Measurements from ENCODE around the gene SHCBP1L. TPM values are rescaled to one million over a fixed set of nuclear protein-coding genes. Genes with fewer than 3 reads are reported as not detected.
"Not testable (repeated sequence)": the region's sequence is repeated elsewhere in the genome, so short reads cannot be mapped to it uniquely, and the experiment has no call there.

SHCBP1L gene
- polyA plus RNA-seq, 6 donors from 2014 or later = not detected

GRCh38 chr1:182955596-182956588, 2.9 kb upstream of the SHCBP1L start:
- H3K36me3 Mint-ChIP-seq = no peaks in the 10 kb centered on the region
- no peak for ATAC-seq (ENCODE audit: low read depth in 2 of 2)

GRCh38 chr1:182953826-182954225, 860 bp upstream of the SHCBP1L start:
- Mint-ChIP-seq H3K9me3 (no peaks in the 10 kb centered on the region), H3K4me1 (peaks cover 4 to 6% (median 4%) of the 10 kb centered on the region in 3 donors), H3K4me3 (peak overlapping the region in 1 of 8 donors; percentile 53), H3K27ac (no peak overlapping the region), H3K27me3 (peaks cover 24 to 38% (median 38%) of the 10 kb centered on the region in 3 donors), H3K36me3 (no peaks in the 10 kb centered on the region)
- DNase-seq (no peak), ATAC-seq (ENCODE audit: low read depth in 2 of 2) (no peak)

More at GRCh38 chr1:182955596-182956588, 2.9 kb upstream of the SHCBP1L start:
- Mint-ChIP-seq H3K27ac (peak overlapping the region in 1 of 6 donors; percentile 12), H3K4me3 (no peak overlapping the region), H3K27me3 (peaks cover 31 to 44% (median 33%) of the 10 kb centered on the region in 3 donors), H3K4me1 (peaks cover 4 to 6% (median 4%) of the 10 kb centered on the region in 3 donors), H3K9me3 (no peaks in the 10 kb centered on the region)
- no peak for DNase-seq

- H3K9me3 Mint-ChIP-seq; H3K4me1 Mint-ChIP-seq; DNase-seq; H3K4me3 Mint-ChIP-seq; ATAC-seq (ENCODE audit: low read depth in 2 of 2); H3K36me3 Mint-ChIP-seq; H3K27ac Mint-ChIP-seq: not testable (repeated sequence)
- peaks cover 16 to 46% (median 30%) of the 10 kb centered on the region in 3 donors for H3K27me3 Mint-ChIP-seq
Measured at GRCh38 chr1:182943336-182943735, 9.6 kb downstream of the SHCBP1L start.

GRCh38 chr1:182942145-182942544, 10.8 kb downstream of the SHCBP1L start:
- H3K27ac Mint-ChIP-seq; ATAC-seq (ENCODE audit: low read depth in 2 of 2); DNase-seq; H3K4me1 Mint-ChIP-seq: not testable (repeated sequence)
- peaks cover 16 to 53% (median 34%) of the 10 kb centered on the region in 3 donors for H3K27me3 Mint-ChIP-seq
- H3K4me3 Mint-ChIP-seq = peak overlapping the region in 1 of 8 donors; percentile 5
- H3K9me3 Mint-ChIP-seq = peaks cover 0 to 13% (median under 1%) of the 10 kb centered on the region in 7 donors
- peaks cover 5 to 12% of the 10 kb centered on the region in 2 donors for H3K36me3 Mint-ChIP-seq

GRCh38 chr1:182939413-182939812, 13.6 kb downstream of the SHCBP1L start:
- peaks cover 0 to 22% (median 7%) of the 10 kb centered on the region in 7 donors for H3K9me3 Mint-ChIP-seq
- H3K4me1 Mint-ChIP-seq = peaks cover 3 to 5% (median 3%) of the 10 kb centered on the region in 3 donors
- H3K27me3 Mint-ChIP-seq = peaks cover 16 to 58% (median 36%) of the 10 kb centered on the region in 3 donors
- no peak for ATAC-seq (ENCODE audit: low read depth in 2 of 2)
- peaks cover 10 to 11% of the 10 kb centered on the region in 2 donors for H3K36me3 Mint-ChIP-seq
- H3K4me3 Mint-ChIP-seq = no peak overlapping the region
- no peak overlapping the region for H3K27ac Mint-ChIP-seq
- no peak for DNase-seq

GRCh38 chr1:182935716-182936115, 17.2 kb downstream of the SHCBP1L start:
- H3K36me3 Mint-ChIP-seq = peaks cover 10 to 11% of the 10 kb centered on the region in 2 donors
- H3K27ac Mint-ChIP-seq = no peak overlapping the region
- peaks cover 14 to 61% (median 28%) of the 10 kb centered on the region in 3 donors for H3K27me3 Mint-ChIP-seq
- DNase-seq (no peak), ATAC-seq (ENCODE audit: low read depth in 2 of 2) (no peak)
- no peak overlapping the region for H3K4me3 Mint-ChIP-seq
- peaks cover 0 to 32% (median 7%) of the 10 kb centered on the region in 7 donors for H3K9me3 Mint-ChIP-seq
- no peaks in the 10 kb centered on the region for H3K4me1 Mint-ChIP-seq

- Mint-ChIP-seq H3K36me3 (peaks cover 0 to 5% of the 10 kb centered on the region in 2 donors), H3K27me3 (peaks cover 9 to 32% (median 14%) of the 10 kb centered on the region in 3 donors), H3K4me3 (no peak overlapping the region), H3K9me3 (peaks cover 0 to 21% (median 5%) of the 10 kb centered on the region in 7 donors), H3K4me1 (peaks cover 6 to 16% (median 9%) of the 10 kb centered on the region in 3 donors), H3K27ac (no peak overlapping the region)
- DNase-seq = no peak
- ATAC-seq (ENCODE audit: low read depth in 2 of 2) = no peak
Measured at GRCh38 chr1:182930985-182931384, 22.0 kb downstream of the SHCBP1L start.

- peak; percentile 15 for DNase-seq
- ATAC-seq (ENCODE audit: low read depth in 2 of 2) = peak; percentile 93 to 95
- Mint-ChIP-seq H3K27ac (peak overlapping the region in 1 of 6 donors; percentile 61), H3K27me3 (peaks cover 8 to 15% (median 9%) of the 10 kb centered on the region in 3 donors), H3K9me3 (no peaks in the 10 kb centered on the region), H3K36me3 (no peaks in the 10 kb centered on the region), H3K4me1 (peaks cover 6 to 16% (median 10%) of the 10 kb centered on the region in 3 donors), H3K4me3 (no peak overlapping the region)
Measured at GRCh38 chr1:182927693-182928433, 25.1 kb downstream of the SHCBP1L start.

GRCh38 chr1:182925661-182926060, 27.3 kb downstream of the SHCBP1L start:
- no peak for ATAC-seq (ENCODE audit: low read depth in 2 of 2)
- Mint-ChIP-seq H3K4me3 (no peak overlapping the region), H3K27me3 (peaks cover 13 to 23% (median 18%) of the 10 kb centered on the region in 3 donors), H3K36me3 (no peaks in the 10 kb centered on the region), H3K27ac (no peak overlapping the region), H3K9me3 (no peaks in the 10 kb centered on the region), H3K4me1 (peaks cover 6 to 16% (median 10%) of the 10 kb centered on the region in 3 donors)
- DNase-seq = no peak

- Mint-ChIP-seq H3K27ac (no peak overlapping the region), H3K4me3 (no peak overlapping the region), H3K9me3 (peaks cover 0 to 6% (median 0%) of the 10 kb centered on the region in 7 donors), H3K27me3 (peaks cover 24 to 36% (median 32%) of the 10 kb centered on the region in 3 donors), H3K36me3 (no peaks in the 10 kb centered on the region), H3K4me1 (no peaks in the 10 kb centered on the region)
- DNase-seq = no peak
- ATAC-seq (ENCODE audit: low read depth in 2 of 2) = no peak
Measured at GRCh38 chr1:182917378-182917777, 35.6 kb downstream of the SHCBP1L start.

- ATAC-seq (ENCODE audit: low read depth in 2 of 2) (no peak), DNase-seq (no peak)
- H3K27me3 Mint-ChIP-seq = peaks cover 12 to 31% (median 30%) of the 10 kb centered on the region in 3 donors
- H3K9me3 Mint-ChIP-seq = peaks cover 2 to 25% (median 14%) of the 10 kb centered on the region in 7 donors
- no peaks in the 10 kb centered on the region for H3K4me1 Mint-ChIP-seq
- H3K36me3 Mint-ChIP-seq = peaks cover 5 to 8% of the 10 kb centered on the region in 2 donors
- no peak overlapping the region for H3K4me3 Mint-ChIP-seq
- no peak overlapping the region for H3K27ac Mint-ChIP-seq
Measured at GRCh38 chr1:182913401-182913800, 39.6 kb downstream of the SHCBP1L start.

GRCh38 chr1:182910143-182910542, 42.8 kb downstream of the SHCBP1L start:
- H3K27ac Mint-ChIP-seq = no peak overlapping the region
- no peak for ATAC-seq (ENCODE audit: low read depth in 2 of 2)

GRCh38 chr1:182909578-182909977, 43.4 kb downstream of the SHCBP1L start:
- Mint-ChIP-seq H3K36me3 (peaks cover 5 to 8% of the 10 kb centered on the region in 2 donors), H3K4me1 (no peaks in the 10 kb centered on the region), H3K27ac (no peak overlapping the region), H3K9me3 (peaks cover 2 to 25% (median 14%) of the 10 kb centered on the region in 7 donors), H3K4me3 (no peak overlapping the region), H3K27me3 (peaks cover 6 to 23% (median 16%) of the 10 kb centered on the region in 3 donors)
- ATAC-seq (ENCODE audit: low read depth in 2 of 2) = no peak
- DNase-seq = no peak

More at GRCh38 chr1:182910143-182910542, 42.8 kb downstream of the SHCBP1L start:
- Mint-ChIP-seq H3K9me3 (peaks cover 2 to 25% (median 14%) of the 10 kb centered on the region in 7 donors), H3K36me3 (peaks cover 5 to 8% of the 10 kb centered on the region in 2 donors), H3K27me3 (peaks cover 6 to 23% (median 16%) of the 10 kb centered on the region in 3 donors), H3K4me1 (no peaks in the 10 kb centered on the region), H3K4me3 (no peak overlapping the region)
- DNase-seq = no peak
